Bronchial epithelial cell (primary cell): ENCODE measurements around the gene GFRA1. TPM values are rescaled to one million over a fixed set of nuclear protein-coding genes. Genes with fewer than 3 reads are reported as not detected.

ENCODE experiments used
- DNase-seq: peaks from one replicate; pipeline ENCODE4 v3.0.0-alpha.2; 2010; ENCODE audit warnings: low read depth
- FAIRE-seq: peaks from 2 replicates; lab custom pipeline; 2011; peaks lifted over from hg19 to GRCh38; lab: Jason Lieb, UNC
- H3K27me3 ChIP-seq: 2 replicates; pipeline ENCODE4 v1.5.1; 2011; ENCODE audit warnings: low read length; ENCODE audit not compliant: control insufficient read depth, insufficient read depth
- H3K36me3 ChIP-seq: 2 replicates; pipeline ENCODE4 v1.5.1; 2011; ENCODE audit warnings: low read length; ENCODE audit not compliant: control insufficient read depth, insufficient read depth
- H3K4me3 ChIP-seq: 2 replicates; pipeline ENCODE4 v1.5.1; 2011; ENCODE audit warnings: mild to moderate bottlenecking, low read depth, low read length, control low read depth
- CTCF ChIP-seq: IDR thresholded peaks from 2 replicates; pipeline ENCODE4 v1.5.1; 2011; ENCODE audit warnings: mild to moderate bottlenecking, moderate library complexity, low read length, control low read depth, inconsistent platforms; ENCODE audit not compliant: insufficient read depth, severe bottlenecking
- total RNA-seq: library from RNA; depleted of rRNA; stranded (reverse); fragments of >200 nt; gene quantifications from 2 replicates; pipeline ENCODE4 v1.2.1, GENCODE V29; 2014

Gene GFRA1
- total RNA-seq, 1 donor from 2014 or later, result under 0.01 TPM

GRCh38 chr10:116307455-116307854 lies 34.4 kb upstream of the GFRA1 start:
- FAIRE-seq (no peak), DNase-seq (no peak)
- TF ChIP-seq CTCF, result no peak
- Histone ChIP-seq H3K27me3 (no peaks in the 10 kb centered on the region), H3K4me3 (no peak overlapping the region), H3K36me3 (no peaks in the 10 kb centered on the region)

GRCh38 chr10:116306847-116307246 lies 33.8 kb upstream of the GFRA1 start:
- H3K27me3 ChIP-seq, result no peaks in the 10 kb centered on the region
- no peaks in the 10 kb centered on the region for H3K36me3 ChIP-seq
- H3K4me3 ChIP-seq, result no peak overlapping the region
- no peak for TF ChIP-seq CTCF
- no peak for DNase-seq
- no peak for FAIRE-seq

GRCh38 chr10:116304923-116305322 lies 31.9 kb upstream of the GFRA1 start:
- TF ChIP-seq CTCF, result no peak
- DNase-seq (no peak), FAIRE-seq (no peak)
- Histone ChIP-seq H3K36me3 (no peaks in the 10 kb centered on the region), H3K4me3 (no peak overlapping the region), H3K27me3 (no peaks in the 10 kb centered on the region)

GRCh38 chr10:116300542-116300941 lies 27.5 kb upstream of the GFRA1 start:
- FAIRE-seq, result no peak
- no peak overlapping the region for H3K4me3 ChIP-seq
- no peak for TF ChIP-seq CTCF
- no peaks in the 10 kb centered on the region for H3K36me3 ChIP-seq
- no peak for DNase-seq
- no peaks in the 10 kb centered on the region for H3K27me3 ChIP-seq

GRCh38 chr10:116298586-116298985 lies 25.6 kb upstream of the GFRA1 start:
- no peak overlapping the region for H3K4me3 ChIP-seq
- DNase-seq, result no peak
- no peaks in the 10 kb centered on the region for H3K27me3 ChIP-seq
- no peaks in the 10 kb centered on the region for H3K36me3 ChIP-seq
- FAIRE-seq, result no peak
- no peak for TF ChIP-seq CTCF

GRCh38 chr10:116296291-116296721 lies 23.3 kb upstream of the GFRA1 start:
- DNase-seq, result no peak
- no peaks in the 10 kb centered on the region for H3K36me3 ChIP-seq
- no peak overlapping the region for H3K4me3 ChIP-seq
- no peak for TF ChIP-seq CTCF
- no peaks in the 10 kb centered on the region for H3K27me3 ChIP-seq
- FAIRE-seq, result no peak
